Activated gamma-delta T cell (primary cell): ENCODE measurements around the gene PDE2A.

ENCODE experiments used
- DNase-seq: peaks from one replicate; lab custom pipeline; 2025; lab: John Stamatoyannopoulos, UW

PDE2A gene

DNA sequence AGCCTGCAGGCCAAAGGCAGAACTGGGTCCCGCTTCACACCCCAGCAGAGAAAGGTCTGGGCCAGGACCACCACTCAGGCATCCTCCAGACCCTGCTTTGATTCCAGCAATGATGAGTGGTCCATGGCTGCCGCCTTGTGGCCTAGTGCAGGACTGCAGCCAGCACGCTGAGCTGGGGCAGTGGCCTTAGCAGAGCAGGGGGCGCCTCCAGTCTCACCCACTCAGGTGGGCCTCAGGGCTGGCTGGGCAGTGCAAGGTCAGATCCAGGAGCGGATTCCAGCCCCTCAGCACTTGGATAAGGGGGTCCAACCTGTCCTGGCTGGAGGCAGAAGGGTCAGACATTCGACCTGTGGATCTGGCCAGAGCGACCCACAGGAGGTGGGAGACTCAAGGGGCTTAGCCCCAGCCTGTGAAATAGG lies 9.6 kb upstream of the PDE2A start:
- DNase-seq: peak; percentile 30

DNA sequence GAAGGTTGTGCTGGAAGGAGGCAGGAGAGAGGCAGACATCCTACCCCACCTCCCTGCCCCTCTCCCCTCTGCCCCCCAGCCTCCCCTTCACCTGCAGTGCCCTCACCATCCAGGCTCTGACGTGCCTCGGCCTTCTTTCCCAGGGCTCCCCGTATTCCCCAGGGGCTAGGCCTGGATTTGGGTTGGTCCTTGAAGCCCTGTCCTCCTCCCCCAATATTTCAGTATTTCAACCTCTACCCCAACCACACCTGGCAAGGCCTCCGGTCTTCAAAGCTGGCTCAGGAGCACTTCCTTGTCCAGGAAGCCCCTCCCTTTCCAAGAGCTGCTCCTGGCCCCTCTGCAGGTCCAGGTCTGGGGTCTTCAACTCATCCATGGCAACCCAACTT lies 8.6 kb upstream of the PDE2A start:
- no peak for DNase-seq

DNA sequence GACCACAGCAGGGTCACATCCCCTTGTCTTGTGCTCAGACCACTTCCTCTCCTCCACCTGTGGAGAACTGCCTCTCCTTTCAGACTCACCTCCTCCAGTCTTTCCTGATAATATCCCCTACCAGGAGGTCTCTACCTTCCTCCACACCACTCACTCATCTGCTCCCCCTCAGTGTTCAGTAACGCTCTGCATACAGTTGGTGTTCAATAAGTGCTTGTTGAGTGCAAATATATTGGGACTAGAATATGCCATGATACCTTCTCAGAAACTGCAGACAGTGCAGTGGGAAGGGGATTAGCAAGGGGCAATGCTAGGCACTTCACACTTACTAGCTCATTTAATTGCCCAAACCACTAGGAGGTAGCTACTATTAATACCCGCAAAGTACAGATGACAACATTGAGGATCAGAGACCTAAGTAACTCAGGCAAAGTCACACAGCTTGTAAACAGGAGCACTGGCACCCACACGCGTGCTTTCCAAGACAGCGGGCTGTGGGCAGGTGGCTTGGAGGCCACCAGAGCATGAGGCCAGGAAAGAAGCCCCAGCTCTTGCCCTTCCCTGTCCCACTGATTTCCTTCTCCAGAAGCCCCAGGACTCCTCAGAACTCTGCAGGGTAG lies 8.1 kb upstream of the PDE2A start:
- no peak for DNase-seq

DNA sequence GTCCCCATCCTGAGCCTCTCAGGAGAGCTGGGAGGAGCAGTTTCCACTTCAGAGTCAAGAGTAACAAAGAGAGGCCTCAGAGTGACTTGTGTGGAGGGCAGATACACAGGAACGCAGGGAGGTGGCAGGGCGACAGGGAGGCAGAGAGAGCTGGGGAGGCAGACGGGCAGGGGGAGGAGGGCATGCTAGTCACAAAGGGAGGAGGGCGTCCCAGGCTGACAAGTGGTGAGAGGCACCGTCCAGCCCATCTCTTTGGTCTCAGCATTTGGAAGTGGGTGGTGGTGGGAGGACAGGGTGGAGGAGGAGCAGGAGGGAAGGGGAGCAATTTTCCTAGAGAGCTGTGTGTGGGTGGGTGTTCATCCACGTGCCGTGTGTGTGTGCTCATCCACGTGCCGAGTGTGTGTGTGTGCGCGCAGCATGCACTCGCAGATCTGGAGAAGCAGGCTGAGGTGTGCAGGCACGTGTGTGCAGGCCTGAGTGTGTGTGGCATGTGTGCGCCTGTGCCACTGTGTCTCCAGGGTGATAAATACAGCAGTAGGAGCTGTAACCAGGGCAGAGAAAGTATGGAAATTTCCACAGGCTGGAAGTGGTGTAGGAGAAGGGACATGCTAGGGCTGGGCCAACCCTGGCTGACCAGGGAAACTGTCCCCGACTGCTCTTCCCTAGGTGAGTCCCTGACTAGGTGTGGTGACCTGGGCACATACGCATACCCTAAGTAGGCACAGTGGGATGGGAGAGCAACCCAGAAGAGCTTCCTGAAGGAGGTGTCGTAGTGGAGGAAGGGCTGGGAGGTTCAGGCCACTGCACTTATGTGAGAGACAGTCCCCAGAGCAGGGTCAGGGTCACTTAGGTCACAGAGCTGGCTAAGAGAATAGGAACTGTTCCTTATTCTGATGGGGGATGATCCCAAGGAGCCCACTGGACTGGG lies 7.3 kb upstream of the PDE2A start:
- DNase-seq: no peak

DNA sequence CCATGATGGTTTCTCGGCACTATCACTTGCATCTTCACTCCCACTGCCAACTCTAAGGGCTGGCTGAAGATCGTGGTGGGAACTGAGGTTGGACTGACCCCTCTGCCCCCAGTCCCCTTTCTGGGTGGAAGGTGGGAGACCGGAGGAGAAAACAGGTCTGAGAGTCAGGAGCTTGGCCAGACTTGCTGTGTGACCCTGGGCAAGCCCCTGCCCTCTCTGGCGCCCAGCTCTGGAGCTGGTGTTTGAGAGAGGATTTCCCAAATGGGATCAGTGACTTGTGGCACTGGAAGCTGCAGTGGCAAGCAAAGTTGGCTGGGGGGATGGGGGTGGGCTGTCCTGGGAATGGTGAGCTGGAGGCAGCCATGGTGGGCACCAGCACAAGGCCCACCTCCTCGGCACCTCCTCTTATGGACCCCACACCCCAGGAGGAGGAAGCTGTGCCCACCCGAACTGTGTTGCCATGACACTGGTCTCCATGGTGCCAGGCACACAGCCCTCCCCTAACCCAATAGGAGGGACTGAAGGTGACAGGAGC lies 6.5 kb upstream of the PDE2A start:
- DNase-seq: no peak

DNA sequence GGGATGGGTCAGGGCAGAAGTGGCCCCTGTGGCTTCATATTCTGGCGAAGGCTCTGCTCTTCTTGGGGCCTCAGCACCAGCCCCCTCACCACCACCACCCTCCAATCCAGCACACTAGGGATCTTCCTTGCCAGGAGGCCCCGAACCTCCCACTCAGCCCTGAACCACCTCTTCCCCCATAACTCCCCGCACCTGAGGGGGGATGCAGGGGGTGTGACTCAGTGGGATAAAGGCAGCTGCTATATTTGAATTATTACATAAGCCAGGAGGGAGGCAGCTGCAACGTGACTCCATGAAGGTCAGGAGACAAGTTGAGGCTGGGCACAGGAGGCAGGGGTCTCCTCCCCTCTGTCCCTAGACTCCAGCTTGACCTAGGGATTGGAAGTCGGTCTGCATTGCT lies 5.6 kb upstream of the PDE2A start:
- DNase-seq: no peak

DNA sequence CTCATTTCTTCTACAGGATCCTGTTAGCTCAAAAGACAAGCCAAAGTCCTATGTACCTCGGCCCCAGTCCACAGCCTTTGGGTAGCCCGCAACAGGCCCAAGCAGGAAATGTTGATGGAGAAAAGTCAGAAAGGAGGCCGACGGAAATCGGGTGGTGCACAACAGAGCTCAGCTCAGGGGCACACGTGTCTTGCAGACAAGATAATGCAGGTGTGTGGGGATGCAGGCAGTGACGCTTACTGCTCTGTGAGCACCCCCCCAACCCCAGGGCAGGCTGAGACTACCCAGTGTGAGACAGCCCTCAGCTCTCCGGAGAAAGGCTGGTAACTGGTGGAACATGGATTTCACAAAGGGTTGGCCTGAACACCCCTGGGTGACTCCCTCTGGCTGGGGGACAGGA lies 4.3 kb upstream of the PDE2A start:
- DNase-seq: no peak

DNA sequence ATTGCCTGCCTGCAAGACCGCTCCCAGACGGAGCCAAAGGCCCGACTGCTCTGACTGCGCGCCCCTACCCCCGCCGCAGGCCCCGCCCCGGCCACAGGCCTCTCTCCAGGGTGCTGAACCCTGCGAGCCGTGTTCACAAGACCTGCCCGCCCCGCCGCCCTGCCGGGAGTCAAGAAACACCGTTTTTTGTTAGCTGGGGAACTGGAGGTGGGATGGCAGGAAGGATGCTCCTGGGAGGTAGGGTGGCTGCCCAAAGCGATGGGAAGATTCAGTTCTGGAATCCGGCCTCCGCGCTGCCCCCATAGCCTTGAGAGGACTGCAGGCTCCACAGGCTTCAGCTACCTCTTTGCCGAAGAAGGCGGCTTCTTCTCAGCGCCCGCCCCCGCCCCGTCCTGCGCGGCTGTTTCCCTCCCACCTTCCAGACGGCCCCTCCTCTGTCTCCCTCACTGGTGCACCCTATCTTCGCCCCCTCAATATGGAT lies 2.7 kb upstream of the PDE2A start:
- no peak for DNase-seq

DNA sequence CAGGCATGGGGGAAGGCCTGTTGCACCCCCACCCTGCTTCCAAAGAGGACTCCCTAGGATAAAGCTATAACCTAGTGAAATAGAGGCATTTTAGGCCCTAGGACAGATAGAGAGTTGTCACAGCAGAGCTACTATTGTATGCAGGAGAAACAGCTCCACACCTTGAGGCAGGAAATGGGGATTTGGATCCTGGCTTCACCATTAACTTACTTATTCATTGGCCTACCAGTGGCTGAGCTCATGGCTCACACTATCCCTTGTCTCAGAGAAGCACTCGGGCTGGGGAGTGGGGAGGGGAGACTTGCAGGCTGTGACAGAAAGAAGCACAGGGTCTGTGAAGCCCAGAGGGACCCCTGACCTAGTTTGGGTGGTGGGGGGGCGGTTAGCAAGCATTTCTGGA lies 999 bp upstream of the PDE2A start:
- DNase-seq: no peak

DNA sequence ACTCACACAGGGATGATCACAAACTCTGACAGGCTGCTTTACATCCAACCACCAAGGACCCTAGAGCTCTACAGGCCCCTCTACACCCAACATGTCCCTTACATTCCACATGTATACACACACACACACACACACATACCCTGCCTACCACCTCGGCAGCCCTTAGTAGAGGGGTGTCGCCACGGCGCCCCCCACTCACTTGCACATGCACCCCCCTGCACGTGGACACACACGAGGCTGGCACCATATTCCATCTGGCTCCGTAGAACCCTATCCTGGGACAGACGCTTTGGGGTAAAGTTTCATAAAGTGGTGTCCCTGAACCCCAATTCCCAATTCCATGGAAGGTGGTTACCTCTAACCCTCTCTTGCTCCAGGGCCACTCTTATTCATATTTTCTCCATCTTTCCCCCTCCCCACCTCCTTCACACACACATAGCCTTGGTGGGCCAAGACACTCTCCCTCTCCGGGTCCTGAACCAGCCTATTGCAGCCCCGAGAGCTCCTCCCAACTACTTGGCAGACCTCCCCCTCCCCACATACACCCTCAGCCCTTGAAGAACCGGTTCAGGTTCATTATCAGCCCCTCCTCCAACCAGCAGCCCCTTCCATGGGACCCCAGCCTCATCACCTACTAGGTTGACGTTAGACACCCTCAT lies 809 bp downstream of the PDE2A start:
- DNase-seq: no peak

DNA sequence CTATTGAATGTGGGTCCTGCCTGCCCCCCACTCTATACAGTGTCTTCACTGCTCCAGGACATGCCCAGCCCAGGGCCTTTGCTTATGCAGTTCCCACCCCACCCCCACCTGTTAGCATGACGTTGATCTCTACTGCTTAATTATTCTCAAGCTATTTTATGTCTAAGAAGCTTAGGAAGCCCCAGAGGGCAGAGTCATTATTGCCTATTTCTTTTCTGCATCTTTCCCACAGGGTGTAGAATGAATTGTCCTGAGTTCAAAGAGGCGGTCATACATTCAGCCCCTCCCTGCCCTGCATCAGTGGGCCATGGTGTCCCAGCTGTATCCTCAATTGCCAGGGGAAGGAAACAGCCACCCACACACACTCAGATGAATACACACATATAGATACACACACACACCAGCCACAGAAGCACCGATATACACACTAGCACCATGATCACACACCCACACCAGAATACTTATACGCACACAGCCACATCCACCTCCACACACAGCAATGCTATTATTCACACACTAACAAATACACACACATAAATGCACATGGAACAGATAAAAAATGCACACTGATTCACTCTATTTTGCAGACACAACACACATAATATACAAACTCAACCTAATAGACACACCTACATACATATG lies 1.5 kb downstream of the PDE2A start:
- DNase-seq: no peak

DNA sequence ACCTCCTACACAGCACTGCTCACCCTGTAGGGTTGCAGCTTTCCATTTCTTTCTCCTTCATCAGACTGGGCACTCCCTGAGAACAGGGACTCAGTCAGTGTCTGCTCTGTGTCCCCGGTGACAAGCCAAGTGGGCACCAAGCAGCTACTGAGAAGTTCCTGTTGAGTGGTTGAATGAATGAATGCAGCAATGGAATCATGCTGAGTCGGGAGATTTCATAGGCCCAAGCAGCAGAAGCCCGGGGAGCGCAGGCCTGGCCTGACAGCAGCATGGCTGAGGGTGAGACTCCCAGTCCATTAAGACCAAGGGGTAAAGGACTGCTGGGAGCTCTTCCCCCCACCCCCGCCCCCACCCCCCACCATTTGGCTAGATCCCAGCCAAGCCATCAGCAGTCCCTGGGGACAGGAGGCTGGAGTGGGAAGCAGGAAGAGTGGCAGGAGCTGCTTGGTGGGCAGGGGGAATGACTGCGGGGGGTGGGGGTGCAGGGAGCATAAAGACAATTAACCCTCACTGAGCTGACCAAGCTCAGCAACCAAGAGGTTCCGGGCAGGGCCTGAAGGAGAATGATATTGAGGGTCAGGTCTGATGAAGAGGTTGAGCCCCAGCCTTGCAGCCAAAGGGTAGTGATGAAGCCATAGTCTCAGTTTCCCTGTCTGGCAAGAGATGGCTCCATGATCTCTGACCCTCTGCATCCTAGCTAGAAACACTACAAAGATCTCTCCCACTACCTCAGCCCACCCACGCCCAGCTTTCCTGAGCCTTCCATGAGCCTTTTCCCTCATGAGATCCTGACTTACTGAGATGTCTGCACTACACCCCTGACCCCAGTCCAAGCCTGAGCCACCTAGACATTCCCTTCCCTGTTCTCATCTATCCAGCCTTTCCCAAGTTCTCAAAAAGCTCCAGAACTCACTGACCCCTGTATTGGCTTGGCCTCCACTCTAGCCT lies 2.8 kb downstream of the PDE2A start:
- no peak for DNase-seq

DNA sequence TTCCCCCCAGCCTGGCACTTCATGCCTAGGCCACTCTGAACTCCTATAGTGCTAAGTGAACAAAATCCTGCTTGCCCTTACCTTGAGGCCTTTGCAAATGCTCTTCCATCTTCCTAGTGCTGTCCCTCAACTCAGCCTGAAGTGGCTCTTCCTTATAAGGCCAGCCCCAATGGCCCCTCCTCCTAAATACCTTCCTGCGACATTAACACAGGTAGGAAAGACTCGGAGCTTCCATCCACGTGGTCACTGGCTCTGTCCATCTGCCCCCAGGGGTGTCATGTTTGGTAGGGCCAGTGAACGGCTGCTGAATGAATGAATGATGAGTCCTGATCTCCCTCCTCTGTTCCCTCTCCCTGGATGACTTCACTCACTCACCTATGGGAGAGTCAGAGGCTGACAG lies 4.2 kb downstream of the PDE2A start:
- no peak for DNase-seq

DNA sequence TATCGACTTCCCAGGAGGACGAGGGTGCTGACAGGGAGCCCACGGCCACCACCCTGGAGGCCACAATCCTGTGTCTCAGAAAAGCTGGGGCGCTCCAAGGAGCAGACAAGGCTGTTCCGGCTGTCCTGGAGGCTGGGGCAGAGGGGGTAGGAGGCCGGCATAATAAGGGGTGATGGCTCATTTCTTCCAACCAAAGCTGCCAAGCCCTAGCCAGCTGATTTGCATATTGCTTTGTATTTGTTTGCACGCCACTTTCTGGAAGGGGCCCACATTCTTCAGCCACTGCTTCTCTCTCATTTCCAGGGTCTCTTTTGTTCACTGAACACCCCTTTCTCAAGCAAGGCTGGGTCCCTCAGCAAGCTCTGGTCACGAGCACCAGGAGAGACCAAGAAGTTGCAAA lies 4.7 kb downstream of the PDE2A start:
- DNase-seq: no peak

DNA sequence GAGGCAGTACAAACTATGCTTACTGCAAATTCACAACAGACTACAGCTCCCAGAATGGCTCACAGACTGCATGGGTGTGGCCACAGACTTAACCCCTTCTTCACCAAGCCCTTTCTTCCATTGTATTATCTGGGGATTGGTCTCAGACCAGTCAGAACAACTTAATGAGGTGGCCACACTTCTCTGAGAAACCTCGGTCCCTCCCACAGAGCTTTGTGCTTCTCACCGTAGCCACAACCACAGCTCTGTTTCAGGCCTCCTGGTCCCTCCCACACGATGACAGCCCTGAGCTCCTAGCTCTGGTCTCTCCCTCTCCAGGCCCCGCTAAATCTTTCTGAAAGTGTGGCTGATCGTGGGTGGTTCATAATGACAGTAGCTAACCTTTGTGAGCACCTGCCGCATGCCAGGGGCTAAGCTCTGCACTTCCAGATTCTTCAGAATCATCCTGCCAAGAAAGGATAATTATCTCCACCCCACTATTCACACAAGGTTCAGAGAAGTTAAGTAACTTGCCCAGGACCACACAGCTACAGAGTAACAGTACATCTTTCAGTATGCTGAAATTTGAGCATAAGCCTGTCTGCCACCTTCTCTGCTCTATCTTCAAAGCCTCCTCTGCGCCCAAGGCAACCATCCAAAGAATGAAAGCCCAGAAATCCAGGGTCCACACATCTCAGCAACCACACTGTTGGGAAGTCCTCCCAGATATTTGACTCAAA lies 5.4 kb downstream of the PDE2A start:
- no peak for DNase-seq

DNA sequence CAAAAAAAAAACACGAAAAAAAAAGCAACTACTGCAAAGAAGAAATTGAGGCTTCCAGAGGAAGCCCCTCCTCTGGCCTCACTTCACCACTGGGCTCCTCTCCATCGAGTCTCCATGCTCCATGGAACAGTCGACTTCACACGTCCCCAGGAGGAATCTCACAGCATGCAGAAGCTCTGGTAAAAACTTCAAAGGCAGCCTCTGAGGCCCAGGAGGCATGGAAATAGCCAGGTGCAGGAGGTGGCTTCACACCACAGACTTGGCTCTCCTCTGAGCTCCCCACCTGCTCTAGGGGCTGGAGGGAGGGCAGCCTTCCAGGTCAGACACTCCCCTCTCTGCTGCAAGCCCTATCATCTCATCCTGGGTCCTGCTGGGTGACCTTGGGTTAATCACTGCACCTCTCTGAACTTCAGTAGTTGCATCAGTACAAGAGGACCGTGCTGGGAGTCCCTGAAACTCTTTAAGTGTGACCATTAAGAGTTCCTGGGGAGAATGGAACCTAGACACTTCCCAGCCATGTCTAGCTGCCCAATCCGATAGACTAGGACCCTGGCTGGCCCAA lies 8.2 kb downstream of the PDE2A start:
- DNase-seq: no peak

DNA sequence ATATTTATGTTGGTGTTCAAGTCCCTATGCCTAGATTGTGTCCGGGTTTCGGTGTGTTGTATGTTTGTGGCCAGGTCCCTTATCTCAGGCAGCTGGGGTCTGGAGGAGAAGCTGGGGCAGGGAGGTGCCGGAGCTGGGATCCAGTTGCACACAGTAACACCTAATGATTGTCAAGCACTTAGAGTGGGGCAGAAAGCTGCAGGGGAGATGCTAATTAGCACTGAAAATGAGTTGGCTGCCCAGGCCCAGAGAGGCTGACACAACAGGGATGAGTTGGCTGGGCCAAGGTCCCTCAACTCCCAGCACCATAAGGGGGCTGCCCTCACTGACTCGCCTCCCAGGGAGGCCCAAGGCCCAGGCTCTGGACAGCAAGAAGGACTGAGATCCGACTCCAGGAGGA lies 12.2 kb downstream of the PDE2A start:
- no peak for DNase-seq

DNA sequence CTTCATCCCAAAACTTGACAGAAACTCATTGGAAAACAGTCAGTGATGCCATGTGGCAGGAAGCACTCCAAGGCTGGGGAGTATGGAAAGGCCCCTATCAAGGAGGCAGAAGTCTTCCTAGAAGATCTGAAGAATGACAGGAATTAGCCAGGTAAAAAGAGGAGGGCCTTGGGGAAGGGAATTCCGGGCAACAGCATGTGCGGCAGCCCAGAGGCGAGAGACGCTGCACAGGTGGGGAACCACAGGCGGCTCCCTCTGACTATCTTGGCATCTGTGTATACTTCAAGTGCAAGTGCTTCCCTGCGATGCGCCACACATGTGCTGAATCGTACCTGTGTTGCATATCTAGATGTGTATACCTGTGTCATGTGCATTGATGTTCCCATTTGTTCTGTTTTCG lies 12.7 kb downstream of the PDE2A start:
- DNase-seq: no peak

DNA sequence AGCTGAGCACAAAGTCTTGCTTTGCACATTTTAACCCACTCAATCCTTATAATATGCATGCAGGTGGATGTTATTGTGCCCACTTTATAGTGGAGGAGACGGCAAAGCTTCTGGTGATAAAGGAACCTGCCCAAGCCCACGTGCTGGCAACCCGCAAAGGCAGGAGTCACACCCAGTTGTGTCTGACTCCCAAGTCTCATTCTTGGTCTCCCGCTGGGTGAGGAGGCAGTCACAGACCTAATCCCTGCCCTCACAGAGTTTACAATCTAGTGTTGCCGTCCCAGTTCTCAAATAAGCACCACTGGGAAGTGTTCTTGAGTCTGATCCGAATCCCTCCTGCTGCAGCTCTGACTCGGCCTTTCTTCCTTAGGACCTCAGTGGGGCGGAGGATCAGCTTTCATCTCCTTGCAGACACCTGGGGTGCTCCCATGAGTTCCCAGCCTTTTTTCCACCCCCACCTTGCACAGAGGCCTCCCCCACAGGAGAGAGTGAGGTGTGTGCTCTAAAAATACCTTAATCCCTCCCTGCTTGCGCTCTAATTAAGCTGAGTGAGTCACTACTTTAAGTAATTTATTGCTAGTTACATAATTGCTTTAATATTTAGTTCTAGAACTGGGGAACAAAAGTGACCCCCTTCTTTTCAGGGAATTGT lies 15.1 kb downstream of the PDE2A start:
- no peak for DNase-seq
